Measurements from ENCODE around the gene NTRK1. TPM values are rescaled to one million over a fixed set of nuclear protein-coding genes. Genes with fewer than 3 reads are reported as not detected.

NTRK1 gene
- total and polyA plus RNA-seq, 2 of the 4 experiments (the other 2 are of a cell fraction) = not detected

GRCh38 chr1:156896490-156897033, 35.9 kb downstream of the NTRK1 start:
- Histone ChIP-seq H2BK15ac (ENCODE audit: low read depth, low read length) (peak overlapping the region; percentile 84), H2AFZ (replicated peaks; ENCODE audit: low read length, poor library complexity) (peak overlapping the region; percentile 64), H3K27ac (ENCODE audit: insufficient read depth, low read length) (peak overlapping the region; percentile 77), H4K20me1 (ENCODE audit: insufficient read depth, low read length) (peaks cover 2% of the 10 kb centered on the region; the same call in 1 of the 2 replicates), H3K18ac (ENCODE audit: low read depth, low read length) (peak overlapping the region; percentile 73), H3K4ac (ENCODE audit: low read depth, low read length) (peak overlapping the region; percentile 96), H3K23ac (ENCODE audit: low read depth, low read length) (peak overlapping the region; percentile 96), H4K5ac (ENCODE audit: low read depth, low read length) (peak overlapping the region; percentile 46), H2BK20ac (ENCODE audit: low read depth, low read length) (peak overlapping the region; percentile 90), H3K79me1 (ENCODE audit: low read depth in 1 of 2, low read length in 2 of 2) (peaks cover 27 to 79% of the 10 kb centered on the region in 2 experiments), H3K27me3 (ENCODE audit: control insufficient read depth, insufficient read depth, low read length) (no peaks in the 10 kb centered on the region), H4K8ac (ENCODE audit: low read depth in 2 of 2, low read length in 2 of 2) (peak overlapping the region; percentile 76 to 96), H3K9me3 (ENCODE audit: control insufficient read depth, insufficient read depth, low read length) (no peaks in the 10 kb centered on the region), H4K91ac (ENCODE audit: insufficient read depth, low read depth, low read length) (peak overlapping the region; percentile 87), H2AK5ac (ENCODE audit: low read depth, low read length) (peak overlapping the region; percentile 99), H3K14ac (replicated peaks; ENCODE audit: low read depth, low read length) (peak overlapping the region; percentile 98), H2BK120ac (ENCODE audit: low read depth, low read length) (peak overlapping the region; percentile 95), H2AK9ac (replicated peaks; ENCODE audit: low read depth, low read length, poor library complexity) (peak overlapping the region; percentile 98), H3K4me3 (ENCODE audit: insufficient read depth, low read depth, low read length) (no peak overlapping the region), H3K9ac (ENCODE audit: low read depth, low read length) (peak overlapping the region; percentile 22), H3K36me3 (ENCODE audit: control insufficient read depth, insufficient read depth, low read length) (no peaks in the 10 kb centered on the region), H2BK5ac (ENCODE audit: low read depth, low read length, poor library complexity, severe bottlenecking) (peak overlapping the region; percentile 92), H3K56ac (ENCODE audit: extremely low read depth, insufficient read depth, low read length) (peak overlapping the region; percentile 96), H3K4me2 (ENCODE audit: low read depth, low read length) (peak overlapping the region; percentile 56), H3K9me1 (ENCODE audit: insufficient read depth, low read length) (peaks cover 29% of the 10 kb centered on the region), H3K4me1 (ENCODE audit: control insufficient read depth, insufficient read depth, low read length) (peaks cover 43% of the 10 kb centered on the region)
- DNase-seq (peak; percentile 92), ATAC-seq (ENCODE audit: low read depth) (peak; percentile 74)
- dilution Hi-C loops (cut with HindIII; ENCODE audit: low sequenced_read_pairs, unreplicated experiment) = no loop called here
- ChIA-PET CTCF (interaction anchor here (1.0 kb wide), 1 partner anchor 23 kb away, joined by 3 read pairs; no protein-coding TSS in a partner anchor), POLR2A (ENCODE audit: unreplicated experiment) (no interaction called here)
- in situ Hi-C loops (cut with MboI; ENCODE audit: low sequenced_read_pairs) = no loop called here
- BruUV-seq (replicated peaks) = no TSS peak
- WGBS, 2 experiments (ENCODE audit: extremely low coverage in 2 of 2, insufficient read length in 1 of 2) = 0% methylated on average over 2 of the region's 16 CpGs; no CpG with 5 or more reads in 1 of the 2 experiments
- intact Hi-C loops (cut with micrococcal nuclease) = no loop called here
- peak; percentile 32; the same call in 1 of the 2 replicates for TF ChIP-seq NFE2L2 (IDR thresholded peaks at IDR 0.05; ENCODE audit: low read depth, low read length)
- TF ChIP-seq FOS (IDR thresholded peaks at IDR 0.05; ENCODE audit: low read depth, low read length) = peak; percentile 81
- TF ChIP-seq MAZ (IDR thresholded peaks at IDR 0.05; ENCODE audit: borderline replicate concordance, low read depth, low read length) = peak; percentile 51; the same call in 1 of the 2 replicates
- no peak for TF ChIP-seq BHLHE40 (IDR thresholded peaks at IDR 0.05; ENCODE audit: low read depth, low read length)
- TF ChIP-seq, protein P1, sequence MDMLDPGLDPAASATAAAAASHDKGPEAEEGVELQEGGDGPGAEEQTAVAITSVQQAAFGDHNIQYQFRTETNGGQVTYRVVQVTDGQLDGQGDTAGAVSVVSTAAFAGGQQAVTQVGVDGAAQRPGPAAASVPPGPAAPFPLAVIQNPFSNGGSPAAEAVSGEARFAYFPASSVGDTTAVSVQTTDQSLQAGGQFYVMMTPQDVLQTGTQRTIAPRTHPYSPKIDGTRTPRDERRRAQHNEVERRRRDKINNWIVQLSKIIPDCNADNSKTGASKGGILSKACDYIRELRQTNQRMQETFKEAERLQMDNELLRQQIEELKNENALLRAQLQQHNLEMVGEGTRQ (IDR thresholded peaks at IDR 0.05; ENCODE audit: low read depth, low read length) = no peak
